Left renal cortex interstitium (tissue), 4 donors: ENCODE data around the gene TMEM250. TPM values are rescaled to one million over a fixed set of nuclear protein-coding genes. Genes with fewer than 3 reads are reported as not detected.
A peak's percentile ranks its signal among the peaks of the same experiment; 100 is the strongest.
"Not testable (repeated sequence)": the region's sequence is repeated elsewhere in the genome, so short reads cannot be mapped to it uniquely, and the experiment has no call there.

Experiments used
- DNase-seq, 4 donors: peaks; one replicate each; pipeline ENCODE4 v3.0.0-alpha.2; 2013; ENCODE audit warnings: low read depth in 4 of 4, low spot score in 2 of 4, missing footprints in 1 of 4
- polyA plus RNA-seq, 4 donors: library from polyadenylated mRNA; unstranded; fragments of 120-200 nt; gene quantifications; one replicate each; pipeline ENCODE4 v1.2.1, GENCODE V29; 2013; ENCODE audit not compliant: insufficient read length in 4 of 4

Gene TMEM250
- 10 to 100 TPM; 15.9 to 27.6 (median 20.1) TPM for polyA plus RNA-seq

- DNase-seq, result peak; percentile 85 to 91 (median 88)
Measured at GRCh38 chr9:136118320-136119060, at the start of gene TMEM250. Gene TMEM250 (minus strand): TSS chr9:136118875. CDS start chr9:136116900, 1,975 bp downstream.

- DNase-seq, result no peak
Measured at GRCh38 chr9:136163248-136163850, 44.7 kb upstream of the TMEM250 start.

GRCh38 chr9:136160995-136161610 lies 42.4 kb upstream of the TMEM250 start:
- no peak for DNase-seq

- DNase-seq, result no peak
Measured at GRCh38 chr9:136160381-136160841, 41.7 kb upstream of the TMEM250 start.

GRCh38 chr9:136159851-136160250 lies 41.2 kb upstream of the TMEM250 start:
- DNase-seq, result no peak

GRCh38 chr9:136157477-136158265 lies 39.0 kb upstream of the TMEM250 start:
- DNase-seq, result no peak

GRCh38 chr9:136156209-136157120 lies 37.8 kb upstream of the TMEM250 start:
- DNase-seq, result peak in 1 of 4 donors; percentile 53

- DNase-seq, result no peak
Measured at GRCh38 chr9:136155576-136155975, 36.9 kb upstream of the TMEM250 start.

GRCh38 chr9:136154943-136155342 lies 36.3 kb upstream of the TMEM250 start:
- no peak for DNase-seq

- no peak for DNase-seq
Measured at GRCh38 chr9:136153381-136154065, 34.8 kb upstream of the TMEM250 start.

- no peak for DNase-seq
Measured at GRCh38 chr9:136152931-136153330, 34.3 kb upstream of the TMEM250 start.

- DNase-seq, result no peak
Measured at GRCh38 chr9:136152543-136152866, 33.8 kb upstream of the TMEM250 start.

GRCh38 chr9:136151848-136152542 lies 33.3 kb upstream of the TMEM250 start:
- no peak for DNase-seq

GRCh38 chr9:136151214-136151804 lies 32.6 kb upstream of the TMEM250 start:
- no peak for DNase-seq

- not testable (repeated sequence) for DNase-seq
Measured at GRCh38 chr9:136150664-136151213, 32.1 kb upstream of the TMEM250 start.

- DNase-seq, result no peak
Measured at GRCh38 chr9:136149853-136150252, 31.2 kb upstream of the TMEM250 start.

- no peak for DNase-seq
Measured at GRCh38 chr9:136149337-136149736, 30.7 kb upstream of the TMEM250 start.

GRCh38 chr9:136148766-136149165 lies 30.1 kb upstream of the TMEM250 start:
- DNase-seq, result no peak
